CD8-positive, alpha-beta memory T cell (primary cell): ENCODE results near the gene LYL1. TPM values are rescaled to one million over a fixed set of nuclear protein-coding genes. Genes with fewer than 3 reads are reported as not detected.
A peak's percentile ranks its signal among the peaks of the same experiment; 100 is the strongest.

Experiments used
- CTCF ChIA-PET: fragments of 350-600 bp; sonication (Branson Sonifier 250); formaldehyde crosslinking; loops from one replicate; lab custom pipeline; 2021; ENCODE audit warnings: antibody characterized with exemption; lab: Charles Lee
- POLR2A ChIA-PET: fragments of 350-600 bp; sonication (Branson Sonifier 250); formaldehyde crosslinking; loops from one replicate; lab custom pipeline; 2021; ENCODE audit warnings: antibody characterized with exemption; lab: Charles Lee
- DNase-seq, 5 donors: peaks; one replicate each; pipeline versions ENCODE4 v3.0.0 to v3.0.0-alpha.2; 2020 to 2022; ENCODE audit warnings: mixed read lengths in 1 of 5
- H3K27ac ChIP-seq: one replicate; pipeline ENCODE4 v1.7.0; 2013; ENCODE audit warnings: low read depth, mild to moderate bottlenecking, low read length, moderate library complexity
- H3K27me3 ChIP-seq: 2 replicates; pipeline ENCODE4 v1.7.0; 2013; ENCODE audit warnings: low read length, mild to moderate bottlenecking; ENCODE audit not compliant: insufficient read depth, poor library complexity, severe bottlenecking
- H3K36me3 ChIP-seq: 2 replicates; pipeline ENCODE4 v1.7.0; 2013; ENCODE audit warnings: mild to moderate bottlenecking, low read length, moderate library complexity; ENCODE audit not compliant: insufficient read depth
- H3K4me1 ChIP-seq: 2 replicates; pipeline ENCODE4 v1.7.0; 2013; ENCODE audit warnings: mild to moderate bottlenecking, low read length, moderate library complexity; ENCODE audit not compliant: insufficient read depth
- H3K4me3 ChIP-seq: 2 replicates; pipeline ENCODE4 v1.7.0; 2013; ENCODE audit warnings: mild to moderate bottlenecking, low read length
- H3K9me3 ChIP-seq: 2 replicates; pipeline ENCODE4 v1.7.0; 2013; ENCODE audit warnings: mild to moderate bottlenecking, low read length
- H3K27ac Mint-ChIP-seq, 8 donors: one replicate each; pipeline ENCODE4 v1.8.0; 2020 to 2021; ENCODE audit warnings: mixed read lengths in 8 of 8, mild to moderate bottlenecking in 6 of 8, inconsistent platforms in 3 of 8, moderate library complexity in 3 of 8
- H3K27me3 Mint-ChIP-seq, 2 donors: one replicate each; pipeline ENCODE4 v1.8.0; 2020 to 2021; ENCODE audit warnings: mixed read lengths in 2 of 2, mild to moderate bottlenecking in 1 of 2, moderate library complexity in 1 of 2
- H3K36me3 Mint-ChIP-seq, 3 donors: one replicate each; pipeline ENCODE4 v1.8.0; 2020 to 2021; ENCODE audit warnings: mixed read lengths in 3 of 3, inconsistent platforms in 1 of 3, mild to moderate bottlenecking in 1 of 3
- H3K4me1 Mint-ChIP-seq, 3 donors: one replicate each; pipeline ENCODE4 v1.8.0; 2020 to 2021; ENCODE audit warnings: mixed read lengths in 3 of 3, inconsistent platforms in 1 of 3, mild to moderate bottlenecking in 1 of 3
- H3K4me3 Mint-ChIP-seq, 7 donors: one replicate each; pipeline ENCODE4 v1.8.0; 2020 to 2021; ENCODE audit warnings: mixed read lengths in 7 of 7, mild to moderate bottlenecking in 6 of 7, moderate library complexity in 4 of 7, inconsistent platforms in 2 of 7
- H3K9me3 Mint-ChIP-seq, 5 donors: one replicate each; pipeline ENCODE4 v1.8.0; 2020 to 2022; ENCODE audit warnings: mixed read lengths in 5 of 5, mild to moderate bottlenecking in 3 of 5, moderate library complexity in 2 of 5, inconsistent platforms in 1 of 5
- polyA plus RNA-seq: library from polyadenylated mRNA; unstranded; fragments of 300-500 nt; fragmentation: Illumina TruSeq; gene quantifications from one replicate; pipeline ENCODE4 v1.2.3, GENCODE V29; 2021
- total RNA-seq, 2 experiments: library from RNA; stranded (reverse); gene quantifications; one replicate each; pipeline ENCODE4 v1.2.3, GENCODE V29; 2021

Gene LYL1
- total and polyA plus RNA-seq, 3 experiments from 2014 or later: 2.3 to 4.1 (median 2.5) TPM

DNA sequence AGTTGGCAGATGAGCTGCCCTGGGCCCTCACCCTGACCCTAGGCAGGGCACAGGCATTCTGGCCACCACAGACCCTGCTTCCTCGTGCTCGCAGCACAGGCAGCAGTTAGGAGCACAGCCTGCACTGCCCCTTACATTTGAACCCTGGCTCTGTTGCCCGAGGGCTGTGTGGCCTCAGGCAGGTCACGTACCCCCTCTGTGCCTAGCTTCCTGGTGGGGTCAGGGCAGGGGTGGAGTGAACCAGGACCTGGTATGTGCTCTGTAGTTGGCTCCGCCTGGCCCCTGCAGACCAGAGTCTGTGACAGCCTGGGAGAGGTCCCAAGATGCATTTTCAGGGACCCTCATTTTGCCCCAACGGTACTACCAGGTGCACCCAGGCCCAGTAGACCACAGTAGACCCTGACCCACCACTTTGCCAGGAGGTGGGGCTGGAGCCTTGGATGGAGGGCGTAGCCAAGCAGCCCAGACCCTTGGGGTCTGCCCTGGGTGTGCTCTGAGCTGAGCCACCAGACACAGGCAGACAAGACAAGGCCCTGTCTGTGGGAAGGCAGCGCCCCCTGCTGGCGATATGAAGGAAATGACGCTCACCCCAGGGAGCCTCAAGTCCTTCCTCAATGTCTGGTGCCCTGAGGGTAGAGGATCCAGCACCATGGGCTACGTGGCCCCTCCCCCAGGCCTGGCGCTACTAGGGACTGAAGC, 9.1 kb downstream of the LYL1 start:
- H3K4me1 ChIP-seq: peaks cover 29% of the 10 kb centered on the region
- H3K4me1 Mint-ChIP-seq: peaks cover 15 to 34% (median 16%) of the 10 kb centered on the region in 3 donors
- POLR2A ChIA-PET: no interaction called here
- H3K27ac Mint-ChIP-seq: peak overlapping the region in 1 of 8 donors; percentile 6
- DNase-seq: peak; percentile 66 to 86 (median 72)
- H3K27ac ChIP-seq: no peak overlapping the region
- no peak overlapping the region for H3K4me3 ChIP-seq
- peaks cover 19 to 27% of the 10 kb centered on the region in 2 donors for H3K27me3 Mint-ChIP-seq
- H3K27me3 ChIP-seq: peaks cover 17% of the 10 kb centered on the region
- H3K36me3 Mint-ChIP-seq: no peaks in the 10 kb centered on the region
- no peaks in the 10 kb centered on the region for H3K36me3 ChIP-seq
- H3K4me3 Mint-ChIP-seq: no peak overlapping the region
- H3K9me3 Mint-ChIP-seq: no peaks in the 10 kb centered on the region
- H3K9me3 ChIP-seq: no peaks in the 10 kb centered on the region
- CTCF ChIA-PET: interaction anchor here (0.7 to 4.9 kb wide), 21 partner anchors 9 to 211 kb away, joined by 3 to 71 read pairs (median 5); partner anchors contain the start of gene GCDH

DNA sequence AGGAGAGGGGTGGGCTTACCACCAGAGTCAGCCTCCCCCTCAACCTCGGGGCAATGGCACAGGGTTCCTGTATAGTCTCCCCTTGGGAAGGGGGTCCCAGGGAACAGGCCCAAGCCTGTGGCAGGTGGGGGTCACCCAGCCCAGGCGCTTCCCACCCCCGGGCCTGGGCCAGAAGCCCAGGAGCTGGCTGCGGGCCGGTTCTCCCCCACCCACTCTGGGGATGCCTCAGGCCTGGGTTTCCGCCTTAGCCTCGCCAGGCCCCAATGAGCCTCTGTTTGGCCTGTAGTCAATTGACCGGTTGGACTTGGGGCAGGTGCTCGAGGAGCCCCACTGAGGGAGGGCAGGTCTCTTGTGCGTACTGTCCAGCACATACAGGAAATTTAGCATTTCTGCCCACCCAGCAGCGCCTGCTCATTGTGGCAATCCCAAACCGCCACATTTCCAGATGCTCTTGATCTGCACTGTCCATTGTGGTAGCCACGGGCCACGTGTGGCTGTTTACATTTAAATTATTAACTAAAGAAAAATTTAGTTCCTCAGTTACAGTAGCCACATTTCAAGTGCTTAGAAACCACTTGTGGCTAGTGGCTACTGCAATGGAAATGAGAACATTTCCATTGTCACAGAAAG, 9.9 kb downstream of the LYL1 start:
- Histone ChIP-seq H3K36me3 (no peaks in the 10 kb centered on the region), H3K9me3 (no peaks in the 10 kb centered on the region), H3K27me3 (peaks cover 17% of the 10 kb centered on the region), H3K27ac (no peak overlapping the region), H3K4me3 (no peak overlapping the region), H3K4me1 (peaks cover 25% of the 10 kb centered on the region)
- DNase-seq: no peak
- H3K4me3 Mint-ChIP-seq: no peak overlapping the region
- ChIA-PET POLR2A (no interaction called here), CTCF (interaction anchor here (0.7 to 4.9 kb wide), 7 partner anchors 32 to 170 kb away, joined by 3 to 71 read pairs (median 8); no protein-coding TSS in a partner anchor)
- no peak overlapping the region for H3K27ac Mint-ChIP-seq
- H3K4me1 Mint-ChIP-seq: peaks cover 11 to 26% (median 12%) of the 10 kb centered on the region in 3 donors
- H3K27me3 Mint-ChIP-seq: peaks cover 17 to 18% of the 10 kb centered on the region in 2 donors
- no peaks in the 10 kb centered on the region for H3K9me3 Mint-ChIP-seq
- H3K36me3 Mint-ChIP-seq: no peaks in the 10 kb centered on the region

DNA sequence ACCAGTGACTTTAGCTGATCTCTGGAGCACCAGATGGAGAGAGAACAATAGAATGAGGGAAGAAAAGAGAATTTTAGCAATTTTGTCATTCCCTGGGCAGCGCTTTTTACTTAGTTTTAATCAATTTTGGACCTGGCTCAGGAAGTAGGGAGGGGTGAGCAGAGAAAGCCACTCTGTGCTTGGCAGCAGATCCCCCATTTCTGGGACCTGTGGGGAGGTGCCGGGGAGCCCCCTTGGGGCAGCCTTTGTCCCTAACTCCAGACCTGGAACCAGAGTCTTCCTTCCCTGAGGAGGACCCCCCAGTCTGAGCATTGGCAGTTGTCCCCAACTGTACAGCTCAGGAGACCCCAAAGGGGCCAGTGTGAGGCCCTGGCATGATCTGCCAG, 10.5 kb downstream of the LYL1 start:
- peaks cover 10 to 22% (median 11%) of the 10 kb centered on the region in 3 donors for H3K4me1 Mint-ChIP-seq
- peaks cover 16 to 17% of the 10 kb centered on the region in 2 donors for H3K27me3 Mint-ChIP-seq
- H3K4me3 Mint-ChIP-seq: no peak overlapping the region
- peaks cover 15% of the 10 kb centered on the region for H3K27me3 ChIP-seq
- no peaks in the 10 kb centered on the region for H3K36me3 Mint-ChIP-seq
- POLR2A ChIA-PET: no interaction called here
- no peak overlapping the region for H3K27ac Mint-ChIP-seq
- H3K9me3 ChIP-seq: no peaks in the 10 kb centered on the region
- H3K27ac ChIP-seq: no peak overlapping the region
- H3K4me3 ChIP-seq: no peak overlapping the region
- peaks cover 25% of the 10 kb centered on the region for H3K4me1 ChIP-seq
- CTCF ChIA-PET: interaction anchor here (4.9 kb wide), 1 partner anchor 114 kb away, joined by 71 read pairs; no protein-coding TSS in a partner anchor
- no peak for DNase-seq
- no peaks in the 10 kb centered on the region for H3K36me3 ChIP-seq
- H3K9me3 Mint-ChIP-seq: no peaks in the 10 kb centered on the region

DNA sequence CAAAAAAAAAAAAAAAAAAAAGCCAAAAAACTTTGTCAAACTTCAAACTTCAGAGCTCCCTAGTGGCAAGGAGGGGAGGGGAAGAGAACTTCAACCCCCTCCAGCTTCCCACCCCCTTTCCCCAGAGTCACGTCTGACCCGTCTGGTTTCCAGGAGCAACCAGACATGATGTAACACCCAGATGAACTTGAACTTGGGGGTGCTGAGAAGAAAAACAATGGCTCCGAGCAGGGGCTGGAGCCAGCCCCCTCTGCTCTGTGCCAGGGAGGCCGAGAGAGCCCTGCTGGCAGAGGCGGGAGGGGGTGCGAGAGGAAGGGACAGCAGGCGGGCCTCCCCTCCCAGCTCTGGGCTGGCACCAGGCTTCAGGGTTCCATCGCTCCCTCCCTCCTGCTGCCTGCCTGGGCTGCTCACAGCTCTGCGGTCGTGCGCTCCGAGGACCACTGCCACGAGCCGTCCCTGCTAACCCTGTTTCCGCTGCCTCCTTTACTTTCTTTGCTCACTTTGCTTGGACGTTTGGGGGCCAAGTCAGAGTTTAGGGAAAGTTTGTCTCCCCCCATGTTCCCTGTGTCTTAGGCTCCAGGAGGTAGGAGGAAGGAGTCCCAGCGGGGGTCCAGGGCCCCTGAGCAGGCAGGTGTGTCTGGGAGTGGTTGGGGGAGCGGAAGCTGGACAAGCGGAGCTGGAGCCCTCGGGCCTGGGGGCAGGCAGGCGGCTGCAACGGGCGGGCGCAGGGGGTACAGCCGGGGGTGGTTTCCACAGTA, 11.1 kb downstream of the LYL1 start:
- POLR2A ChIA-PET: interaction anchor here (0.7 kb wide), 1 partner anchor 37 kb away, joined by 6 read pairs; no protein-coding TSS in a partner anchor

DNA sequence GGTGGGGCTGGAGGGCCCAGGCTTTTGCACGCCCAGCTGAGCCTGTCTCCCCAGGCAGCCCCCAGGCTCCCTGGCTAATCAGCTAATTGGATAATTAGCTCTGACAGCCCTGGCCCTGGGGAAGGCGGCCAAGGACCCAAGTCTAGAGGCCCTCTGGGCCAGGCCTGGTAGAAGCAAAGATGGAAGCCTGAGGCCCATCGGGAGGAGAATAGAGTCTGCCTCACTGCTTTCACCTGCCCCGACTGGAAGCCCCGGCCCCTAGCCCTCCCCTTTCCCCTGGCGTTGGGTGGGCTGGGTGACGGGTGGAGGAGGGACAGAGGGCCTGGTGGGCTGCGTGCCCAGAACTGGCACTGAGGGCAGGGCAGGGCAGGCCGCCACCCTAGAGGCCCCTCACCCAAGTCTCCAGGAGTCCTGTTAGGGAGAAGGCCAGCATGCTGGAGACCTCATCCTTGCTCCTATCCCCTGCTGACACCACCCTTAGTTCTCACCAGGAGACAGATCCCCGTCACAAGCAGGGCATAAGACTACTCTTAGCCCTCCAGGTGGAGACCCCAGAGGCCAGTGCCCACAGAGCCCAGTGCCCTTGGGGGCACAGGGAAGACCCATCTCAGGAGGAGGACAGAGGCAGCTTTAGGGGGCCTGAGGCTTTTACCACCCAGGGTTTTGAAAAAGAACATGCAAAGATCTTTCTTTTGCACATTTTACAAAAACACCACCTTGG, 12.0 kb downstream of the LYL1 start:
- H3K27me3 Mint-ChIP-seq: peaks cover 4 to 7% of the 10 kb centered on the region in 2 donors
- no peak for DNase-seq
- H3K4me1 ChIP-seq: peaks cover 10% of the 10 kb centered on the region
- no peaks in the 10 kb centered on the region for H3K9me3 ChIP-seq
- H3K36me3 Mint-ChIP-seq: no peaks in the 10 kb centered on the region
- no peak overlapping the region for H3K27ac Mint-ChIP-seq
- H3K36me3 ChIP-seq: no peaks in the 10 kb centered on the region
- CTCF ChIA-PET: interaction anchor here (1.0 to 2.0 kb wide), 3 partner anchors 9 to 125 kb away, joined by 4 to 8 read pairs (median 7); no protein-coding TSS in a partner anchor
- H3K4me1 Mint-ChIP-seq: peaks cover 0 to 9% (median 3%) of the 10 kb centered on the region in 3 donors
- no peaks in the 10 kb centered on the region for H3K9me3 Mint-ChIP-seq
- POLR2A ChIA-PET: no interaction called here
- no peak overlapping the region for H3K27ac ChIP-seq
- H3K27me3 ChIP-seq: no peaks in the 10 kb centered on the region
- H3K4me3 Mint-ChIP-seq: no peak overlapping the region
- H3K4me3 ChIP-seq: no peak overlapping the region

More for the DNA sequence above, 11.1 kb downstream of the LYL1 start:
- no peaks in the 10 kb centered on the region for H3K9me3 Mint-ChIP-seq
- H3K27me3 Mint-ChIP-seq: peaks cover 12 to 13% of the 10 kb centered on the region in 2 donors
- H3K36me3 ChIP-seq: no peaks in the 10 kb centered on the region
- peaks cover 19% of the 10 kb centered on the region for H3K4me1 ChIP-seq
- no peaks in the 10 kb centered on the region for H3K9me3 ChIP-seq
- no peak overlapping the region for H3K4me3 Mint-ChIP-seq
- H3K4me1 Mint-ChIP-seq: peaks cover 6 to 18% (median 8%) of the 10 kb centered on the region in 3 donors
- H3K36me3 Mint-ChIP-seq: no peaks in the 10 kb centered on the region
- H3K27ac ChIP-seq: no peak overlapping the region
- DNase-seq: no peak
- peaks cover 9% of the 10 kb centered on the region for H3K27me3 ChIP-seq
- H3K4me3 ChIP-seq: no peak overlapping the region
- peak overlapping the region in 1 of 8 donors; percentile 68 for H3K27ac Mint-ChIP-seq
- CTCF ChIA-PET: interaction anchor here (1.0 to 4.9 kb wide), 3 partner anchors 8 to 113 kb away, joined by 4 to 71 read pairs (median 8); no protein-coding TSS in a partner anchor

DNA sequence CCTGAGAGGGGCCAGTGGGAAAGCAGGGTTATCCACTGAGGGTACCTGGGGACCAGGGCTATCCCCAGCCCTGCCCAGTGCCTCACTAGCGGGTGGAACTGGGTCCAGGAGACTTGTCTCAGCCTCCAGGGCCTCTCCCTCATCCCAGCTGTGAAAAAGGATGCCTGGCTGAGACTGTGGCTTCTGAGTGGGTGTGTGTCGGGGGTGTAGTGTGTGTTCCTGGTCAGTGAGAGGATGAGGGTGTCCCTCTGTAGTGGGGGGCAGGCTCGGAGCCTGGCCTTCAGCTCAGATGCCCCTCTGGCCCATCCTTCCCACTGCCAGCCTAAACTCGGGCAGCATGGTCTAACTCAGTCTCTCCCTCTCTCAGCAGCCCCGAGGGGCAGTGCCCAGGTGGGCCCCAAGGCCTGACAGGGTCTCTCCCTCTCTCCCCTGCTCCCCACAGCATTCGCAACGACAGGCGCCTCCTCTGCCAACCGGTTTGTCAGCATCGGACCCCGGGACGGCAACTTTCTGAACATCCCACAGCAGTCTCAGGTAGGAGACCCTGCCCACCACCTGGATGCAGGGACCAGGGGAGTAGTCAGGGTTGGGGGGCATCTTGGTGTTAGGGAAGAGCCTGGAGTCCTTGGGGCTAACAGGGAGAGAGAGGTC, 12.7 kb downstream of the LYL1 start:
- Mint-ChIP-seq H3K27ac (peak overlapping the region in 1 of 8 donors; percentile 24), H3K4me1 (peaks cover 0 to 7% (median 2%) of the 10 kb centered on the region in 3 donors), H3K36me3 (no peaks in the 10 kb centered on the region), H3K4me3 (no peak overlapping the region), H3K9me3 (no peaks in the 10 kb centered on the region), H3K27me3 (peaks cover 4 to 7% of the 10 kb centered on the region in 2 donors)
- ChIA-PET POLR2A (no interaction called here), CTCF (interaction anchor here (1.6 to 2.0 kb wide), 2 partner anchors 29 to 125 kb away, joined by 5 to 7 read pairs; no protein-coding TSS in a partner anchor)
- no peak overlapping the region for H3K27ac ChIP-seq
- H3K36me3 ChIP-seq: no peaks in the 10 kb centered on the region
- no peak for DNase-seq
- peaks cover 4% of the 10 kb centered on the region for H3K4me1 ChIP-seq
- no peaks in the 10 kb centered on the region for H3K27me3 ChIP-seq
- no peaks in the 10 kb centered on the region for H3K9me3 ChIP-seq
- H3K4me3 ChIP-seq: no peak overlapping the region
